EH (cell line): Measurements from ENCODE around the gene GPD1.
A peak's percentile ranks its signal among the peaks of the same experiment; 100 is the strongest.

Source experiments
- DNase-seq: peaks from one replicate; pipeline ENCODE4 v3.0.0-alpha.2; 2015; ENCODE audit warnings: low read depth

The GPD1 gene

DNA sequence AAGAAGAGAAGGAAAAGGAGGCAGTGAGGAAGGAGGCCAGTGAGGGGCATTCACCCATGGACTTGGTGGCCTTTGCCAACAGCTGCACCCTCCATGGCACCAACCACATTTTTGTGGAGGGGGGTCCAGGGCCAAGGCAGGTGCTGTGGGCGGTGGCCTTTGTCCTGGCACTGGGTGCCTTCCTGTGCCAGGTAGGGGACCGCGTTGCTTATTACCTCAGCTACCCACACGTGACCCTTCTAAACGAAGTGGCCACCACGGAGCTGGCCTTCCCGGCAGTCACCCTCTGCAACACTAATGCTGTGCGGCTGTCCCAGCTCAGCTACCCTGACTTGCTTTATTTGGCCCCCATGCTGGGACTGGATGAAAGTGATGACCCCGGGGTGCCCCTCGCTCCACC lies 30.1 kb upstream of the GPD1 start:
- no peak for DNase-seq

DNA sequence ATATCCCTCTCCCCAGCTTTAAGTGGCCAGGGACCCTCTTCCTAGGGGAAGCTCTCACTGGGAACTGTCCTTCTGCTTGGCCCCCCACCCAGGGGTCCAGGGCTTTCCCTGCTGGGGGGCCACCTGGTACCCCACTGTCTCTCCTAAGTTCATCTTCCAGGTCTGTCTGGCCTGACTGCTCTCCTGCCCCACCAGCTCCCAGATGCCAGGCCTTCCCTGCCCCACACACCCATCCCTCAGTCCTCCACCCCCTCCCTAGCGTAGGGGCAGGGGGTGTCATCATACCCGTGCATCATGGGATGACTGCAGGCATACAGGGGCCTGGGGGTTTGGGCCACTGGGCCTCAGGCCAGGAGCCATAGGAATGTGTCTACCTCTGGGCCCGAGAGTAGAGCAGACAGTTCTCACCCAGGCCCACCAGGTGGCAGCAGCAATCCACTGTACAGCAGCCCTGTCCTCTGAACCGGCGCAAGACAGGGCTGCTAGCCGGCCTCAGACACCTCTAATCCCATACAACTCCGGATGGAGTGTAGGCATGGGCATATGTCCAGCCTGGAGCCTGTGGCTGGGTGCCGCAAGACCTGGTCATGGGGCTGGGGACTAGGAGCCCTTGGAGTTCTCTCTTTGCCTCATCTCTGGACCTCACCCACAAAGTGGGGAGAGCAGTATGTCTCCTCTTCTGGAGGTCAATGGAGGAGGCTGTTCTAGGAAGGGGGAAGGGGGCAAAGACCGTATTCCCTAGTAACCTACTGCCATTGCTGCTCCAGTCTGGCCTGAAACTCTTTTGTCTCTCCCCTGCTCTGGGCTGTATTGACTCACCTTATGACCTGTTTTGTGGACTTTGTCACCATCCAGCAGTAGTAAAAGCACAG lies 28.6 kb upstream of the GPD1 start:
- peak; percentile 88 for DNase-seq

DNA sequence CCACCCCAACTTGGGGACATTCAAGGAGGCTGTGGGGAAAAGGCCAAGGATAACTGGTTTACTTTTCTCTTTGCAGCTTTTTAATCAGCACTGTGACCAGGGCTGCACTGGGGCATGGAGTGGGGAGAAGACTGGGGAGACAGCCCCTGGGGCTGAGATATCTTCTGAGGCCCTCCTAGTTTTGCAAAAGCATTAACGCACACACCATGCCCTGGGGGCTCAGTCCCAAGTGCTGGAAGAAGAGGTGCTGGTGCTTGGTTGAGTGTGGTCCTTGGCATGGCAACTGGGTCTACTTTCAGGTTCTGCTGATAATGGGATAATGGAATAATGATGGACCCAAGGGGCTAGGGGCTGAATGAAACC lies 28.0 kb upstream of the GPD1 start:
- no peak for DNase-seq

- no peak for DNase-seq
Measured at GRCh38 chr12:50077099-50077498, 26.7 kb upstream of the GPD1 start.

DNA sequence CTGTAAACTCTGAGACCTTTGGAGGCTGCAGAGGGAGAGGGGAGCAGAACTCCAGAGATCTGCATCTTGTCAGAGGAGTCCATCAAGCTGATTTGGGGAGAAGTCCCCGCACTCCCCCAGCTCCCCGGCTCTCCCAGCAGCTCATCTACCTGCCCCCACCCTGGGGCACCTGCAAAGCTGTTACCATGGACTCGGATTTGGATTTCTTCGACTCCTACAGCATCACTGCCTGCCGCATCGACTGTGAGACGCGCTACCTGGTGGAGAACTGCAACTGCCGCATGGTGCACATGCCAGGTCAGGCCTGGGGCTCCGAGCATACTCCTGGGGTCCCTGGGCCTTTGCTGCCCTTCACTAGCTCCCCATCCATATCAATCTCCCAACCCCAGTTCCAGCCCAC lies 25.5 kb upstream of the GPD1 start:
- no peak for DNase-seq

GRCh38 chr12:50079771-50080170 lies 24.0 kb upstream of the GPD1 start:
- no peak for DNase-seq

DNA sequence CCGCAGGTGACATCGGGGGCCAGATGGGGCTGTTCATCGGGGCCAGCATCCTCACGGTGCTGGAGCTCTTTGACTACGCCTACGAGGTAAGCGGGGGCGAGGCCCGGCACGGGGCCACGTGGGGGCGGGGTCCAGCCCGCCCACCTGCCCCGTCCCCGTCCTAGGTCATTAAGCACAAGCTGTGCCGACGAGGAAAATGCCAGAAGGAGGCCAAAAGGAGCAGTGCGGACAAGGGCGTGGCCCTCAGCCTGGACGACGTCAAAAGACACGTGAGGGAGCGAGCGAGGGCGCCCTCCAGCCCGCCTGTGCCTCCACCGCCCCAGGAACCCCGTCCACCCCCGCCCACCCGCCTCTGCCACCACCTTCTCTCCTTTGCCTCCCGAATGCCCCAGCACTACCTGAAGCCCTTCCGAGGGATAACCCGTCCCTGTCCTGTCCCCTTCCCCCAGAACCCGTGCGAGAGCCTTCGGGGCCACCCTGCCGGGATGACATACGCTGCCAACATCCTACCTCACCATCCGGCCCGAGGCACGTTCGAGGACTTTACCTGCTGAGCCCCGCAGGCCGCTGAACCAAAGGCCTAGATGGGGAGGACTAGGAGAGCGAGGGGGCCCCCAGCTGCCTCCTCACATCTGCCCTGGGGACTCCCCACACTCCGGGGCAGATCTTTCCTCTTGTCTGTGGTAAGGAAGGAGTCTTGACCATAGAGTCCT lies 22.6 kb upstream of the GPD1 start:
- DNase-seq: no peak

GRCh38 chr12:50082644-50083043 lies 21.2 kb upstream of the GPD1 start:
- DNase-seq: no peak

- DNase-seq: peak; percentile 38
Measured at GRCh38 chr12:50083301-50083700, 20.5 kb upstream of the GPD1 start.

DNA sequence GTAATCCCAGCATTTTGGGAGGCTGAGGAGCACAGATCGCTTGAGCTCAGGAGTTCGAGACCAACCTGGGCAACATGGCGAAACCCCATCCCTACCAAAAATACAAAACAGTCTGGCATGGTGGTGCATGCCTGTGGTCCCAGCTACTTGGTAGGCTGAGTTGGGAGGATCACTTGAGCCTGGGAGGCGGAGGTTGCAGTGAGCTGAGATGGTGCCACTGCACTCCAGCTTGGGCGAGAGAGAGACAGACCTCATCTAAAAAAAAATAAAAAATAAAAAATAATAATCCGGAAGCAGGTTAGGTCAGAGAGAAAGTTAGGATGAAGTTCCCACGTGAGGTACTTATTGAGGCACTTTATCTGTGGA lies 19.4 kb upstream of the GPD1 start:
- peak; percentile 13 for DNase-seq

DNA sequence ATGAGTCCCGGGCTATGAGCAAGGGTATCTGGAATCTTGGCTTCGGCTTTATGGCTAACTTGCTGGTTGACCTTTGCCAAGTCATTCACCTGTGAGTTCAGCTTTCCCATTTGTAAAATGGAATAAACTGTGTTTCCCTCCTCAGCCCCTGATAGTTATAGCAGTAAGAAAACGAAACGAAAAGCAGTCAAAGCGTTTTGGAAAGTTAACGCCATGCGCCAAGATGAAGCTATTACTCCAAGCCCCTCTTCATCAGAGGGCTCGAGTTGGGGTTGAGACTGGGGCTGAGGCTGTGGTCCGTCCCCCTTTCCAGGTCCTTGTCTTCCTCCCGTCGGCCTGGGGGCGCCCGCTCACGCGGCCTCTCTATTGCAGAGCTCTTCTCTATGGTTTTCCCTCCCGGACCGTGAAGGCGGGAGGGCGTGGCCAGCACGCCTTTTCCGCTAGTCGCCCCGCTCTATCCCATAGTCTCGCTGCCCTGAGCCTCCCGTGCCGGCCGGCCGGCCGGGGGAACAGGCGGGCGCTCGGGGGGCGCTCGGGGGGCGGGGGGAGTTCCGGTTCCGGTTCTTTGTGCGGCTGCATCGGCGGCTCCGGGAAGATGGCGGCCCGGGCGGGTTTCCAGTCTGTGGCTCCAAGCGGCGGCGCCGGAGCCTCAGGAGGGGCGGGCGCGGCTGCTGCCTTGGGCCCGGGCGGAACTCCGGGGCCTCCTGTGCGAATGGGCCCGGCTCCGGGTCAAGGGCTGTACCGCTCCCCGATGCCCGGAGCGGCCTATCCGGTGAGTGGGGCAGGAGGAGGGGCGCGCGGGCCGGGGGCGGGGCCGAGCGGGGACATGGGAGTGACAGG lies 18.8 kb upstream of the GPD1 start, which contains the start of gene SMARCD1:
TSS of gene SMARCD1 (plus strand) at position 568 of the 840 bp plus-strand sequence. CDS start at position 596, 28 bp downstream.
- DNase-seq: peak; percentile 91

GRCh38 chr12:50085615-50086072 lies 18.2 kb upstream of the GPD1 start:
- DNase-seq: no peak

DNA sequence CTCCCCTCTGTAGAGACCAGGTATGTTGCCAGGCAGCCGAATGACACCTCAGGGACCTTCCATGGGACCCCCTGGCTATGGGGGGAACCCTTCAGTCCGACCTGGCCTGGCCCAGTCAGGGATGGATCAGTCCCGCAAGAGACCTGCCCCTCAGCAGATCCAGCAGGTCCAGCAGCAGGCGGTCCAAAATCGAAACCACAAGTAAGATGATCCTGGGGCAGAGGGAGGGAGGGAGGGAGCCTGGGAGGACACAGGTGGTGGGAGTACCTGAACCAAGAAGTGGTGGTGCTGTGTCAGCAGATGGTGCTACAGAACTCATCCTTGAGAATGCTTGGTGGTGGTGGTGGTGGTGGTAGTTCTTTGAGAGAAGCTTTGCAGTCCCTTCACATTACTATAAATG lies 17.7 kb upstream of the GPD1 start:
- DNase-seq: no peak

GRCh38 chr12:50087151-50087550 lies 16.7 kb upstream of the GPD1 start:
- no peak for DNase-seq

DNA sequence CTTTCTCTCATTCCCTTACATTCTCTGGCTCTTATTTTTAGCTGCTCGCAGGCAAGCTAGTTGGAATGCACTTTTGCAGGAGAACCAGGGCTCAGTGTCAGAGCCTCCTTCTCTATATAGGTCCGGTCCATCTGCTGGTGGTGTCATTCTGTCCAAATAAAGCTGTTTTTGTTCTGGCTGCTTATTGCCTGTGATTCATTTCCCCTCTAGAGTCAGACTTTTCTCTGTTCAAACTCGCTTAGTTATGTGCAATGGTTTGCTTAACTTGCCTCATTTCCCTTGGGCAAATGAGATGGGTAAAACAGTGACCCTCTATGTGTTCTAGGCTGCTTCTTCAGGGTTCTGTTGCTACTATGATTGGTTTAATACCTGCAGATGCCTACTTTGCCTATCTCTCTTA lies 15.8 kb upstream of the GPD1 start:
- DNase-seq: peak; percentile 75

GRCh38 chr12:50088577-50089335 lies 15.1 kb upstream of the GPD1 start:
- DNase-seq: peak; percentile 66

DNA sequence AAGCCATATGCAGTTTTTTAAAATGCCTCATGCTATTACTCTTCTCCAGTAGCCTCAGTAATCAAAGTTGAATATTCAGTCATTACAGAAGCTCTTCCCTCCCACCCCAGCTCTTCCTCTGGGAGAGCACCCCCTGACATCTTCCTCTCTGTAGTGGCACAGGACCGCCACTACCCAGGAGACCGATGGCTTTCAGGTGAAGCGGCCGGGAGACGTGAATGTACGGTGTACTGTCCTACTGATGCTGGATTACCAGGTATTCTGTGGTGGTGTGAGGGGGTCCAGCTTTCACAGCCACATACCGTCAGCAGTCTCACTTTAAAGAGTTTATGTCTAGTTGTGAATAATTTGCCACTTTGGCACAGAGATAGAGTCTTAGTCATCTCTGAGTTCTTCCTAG lies 14.1 kb upstream of the GPD1 start:
- DNase-seq: no peak

DNA sequence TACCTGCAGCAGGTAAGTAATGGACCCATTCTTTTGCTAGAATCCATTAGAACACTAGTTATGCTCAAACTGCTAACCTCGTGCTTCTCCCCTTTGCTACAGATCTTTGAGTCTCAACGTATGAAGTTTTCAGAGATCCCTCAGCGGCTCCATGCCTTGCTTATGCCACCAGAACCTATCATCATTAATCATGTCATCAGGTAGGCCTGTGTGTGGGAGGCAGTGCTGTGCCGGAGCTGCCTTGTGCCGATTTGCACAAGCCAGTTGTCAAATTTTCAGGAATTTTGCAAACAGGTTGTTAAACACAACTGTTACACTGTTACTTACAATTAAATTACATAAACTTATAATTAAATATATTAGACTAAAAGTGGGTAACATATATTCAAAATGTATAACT lies 13.4 kb upstream of the GPD1 start:
- DNase-seq: no peak

GRCh38 chr12:50097952-50098351 lies 5.9 kb upstream of the GPD1 start:
- no peak for DNase-seq

DNA sequence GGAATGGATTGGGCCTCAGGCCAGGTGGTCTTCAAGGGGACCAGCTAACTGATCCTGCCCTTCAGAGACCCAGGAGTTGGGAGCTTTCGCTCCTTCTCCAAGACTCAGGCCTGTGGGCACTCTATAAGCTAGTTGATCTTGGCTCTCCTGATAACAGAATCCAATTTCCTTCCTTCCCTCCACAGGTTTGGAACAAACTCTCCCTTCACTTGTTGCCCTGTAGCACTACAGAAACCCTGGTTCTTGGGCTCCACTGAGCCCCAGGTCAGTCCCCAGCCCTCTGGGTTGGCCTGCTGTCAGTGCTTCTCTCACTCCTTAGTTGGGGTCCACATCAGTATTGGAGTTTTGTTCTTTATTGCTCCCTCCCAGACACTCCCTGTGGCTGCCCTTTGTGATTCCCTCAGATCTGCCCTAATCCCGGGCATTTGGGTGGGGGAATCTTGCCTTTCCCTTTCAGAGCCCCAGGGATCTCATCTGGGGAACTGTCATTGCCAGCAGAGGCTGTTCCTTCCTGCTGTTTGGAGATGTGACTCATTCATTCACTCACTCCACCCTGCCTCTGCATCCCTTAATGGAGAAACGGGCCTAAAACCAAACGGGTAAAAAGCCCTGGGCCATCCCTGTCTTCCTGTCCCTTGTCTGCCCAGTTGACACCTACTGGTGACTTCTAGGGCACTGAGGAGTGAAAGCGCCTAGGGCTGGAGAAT lies 4.4 kb upstream of the GPD1 start:
- DNase-seq: peak; percentile 73

DNA sequence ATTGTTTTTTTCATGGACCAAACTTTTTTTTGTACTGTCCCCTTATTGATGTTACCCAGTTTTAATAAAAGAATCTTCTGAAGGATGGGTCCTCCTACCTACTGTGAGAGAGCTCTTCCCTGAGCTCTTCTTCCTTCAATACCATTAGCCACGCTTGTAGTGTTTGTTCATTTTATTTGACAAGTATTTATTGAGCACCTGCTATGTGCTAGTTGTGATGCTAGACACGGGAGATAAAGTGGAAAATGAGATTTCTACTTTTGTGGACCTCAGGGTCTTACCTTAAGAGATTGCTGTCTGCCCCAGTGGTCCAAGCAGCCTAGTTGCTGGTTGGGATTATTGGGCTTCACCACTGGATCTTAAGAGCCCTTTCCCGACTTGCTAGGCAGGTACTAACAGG lies 3.2 kb upstream of the GPD1 start:
- DNase-seq: no peak
